COLO829 (cell line): ENCODE measurements around the gene SHANK3.

Experiments
- DNase-seq: peaks from one replicate; pipeline ENCODE4 v3.0.0; 2012; ENCODE audit warnings: low spot score

The SHANK3 gene

GRCh38 chr22:50699756-50700386, 27.2 kb downstream of the SHANK3 start:
- DNase-seq: no peak

GRCh38 chr22:50700387-50701075, 27.9 kb downstream of the SHANK3 start:
- no peak for DNase-seq

DNA sequence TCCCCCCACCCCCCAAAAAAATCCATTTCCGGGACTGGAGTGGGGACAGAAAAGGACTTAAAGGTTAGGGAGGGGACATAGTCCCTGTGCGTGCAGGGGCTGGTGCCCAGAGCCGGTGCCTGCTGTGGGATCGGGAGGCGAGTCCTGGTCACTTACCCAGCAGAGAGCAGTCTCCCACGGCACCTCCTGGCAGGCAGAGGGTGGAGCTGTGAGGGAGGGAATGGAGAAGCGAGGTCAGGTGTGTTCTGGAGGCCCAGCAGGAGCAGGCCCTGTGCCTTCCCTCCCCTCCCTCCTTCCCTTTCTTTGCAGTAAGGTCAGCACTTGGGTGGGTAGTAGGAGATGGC, 28.4 kb downstream of the SHANK3 start:
- DNase-seq: no peak

DNA sequence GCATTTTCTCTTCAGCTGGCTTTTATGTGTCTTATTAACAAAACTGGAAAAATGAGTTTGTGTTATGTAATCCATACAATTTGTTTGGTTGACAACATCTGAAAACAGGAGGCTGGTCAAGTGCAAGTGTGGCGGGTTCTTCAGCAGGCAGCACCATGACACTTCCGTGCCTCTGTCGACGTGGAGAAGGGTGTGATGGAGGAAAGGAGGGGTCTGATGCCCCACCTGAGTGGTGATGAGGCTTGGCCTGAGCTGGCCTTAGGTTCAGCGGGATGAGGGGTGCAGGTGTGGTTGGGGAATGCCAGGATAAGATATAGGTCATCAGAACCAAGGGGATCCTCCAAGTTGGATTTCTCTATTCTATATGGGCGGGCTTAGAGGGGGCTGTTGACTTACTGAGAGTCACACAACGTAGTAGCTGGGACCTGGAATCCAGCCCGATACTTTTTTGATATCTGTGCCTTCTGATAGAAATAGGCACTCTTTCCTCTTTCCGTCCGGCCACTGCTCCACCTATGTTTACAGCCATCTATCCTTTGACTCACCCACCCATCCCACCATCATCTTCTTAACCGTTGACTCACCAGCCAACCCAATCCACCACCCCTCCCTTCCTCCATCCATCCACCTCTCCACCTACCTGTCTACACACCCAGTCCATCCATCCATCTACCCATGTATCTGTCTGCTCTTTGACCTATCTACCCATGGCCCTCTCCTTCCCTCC, 29.0 kb downstream of the SHANK3 start:
- DNase-seq: no peak

- DNase-seq: no peak
Measured at GRCh38 chr22:50702261-50702671, 29.6 kb downstream of the SHANK3 start.

DNA sequence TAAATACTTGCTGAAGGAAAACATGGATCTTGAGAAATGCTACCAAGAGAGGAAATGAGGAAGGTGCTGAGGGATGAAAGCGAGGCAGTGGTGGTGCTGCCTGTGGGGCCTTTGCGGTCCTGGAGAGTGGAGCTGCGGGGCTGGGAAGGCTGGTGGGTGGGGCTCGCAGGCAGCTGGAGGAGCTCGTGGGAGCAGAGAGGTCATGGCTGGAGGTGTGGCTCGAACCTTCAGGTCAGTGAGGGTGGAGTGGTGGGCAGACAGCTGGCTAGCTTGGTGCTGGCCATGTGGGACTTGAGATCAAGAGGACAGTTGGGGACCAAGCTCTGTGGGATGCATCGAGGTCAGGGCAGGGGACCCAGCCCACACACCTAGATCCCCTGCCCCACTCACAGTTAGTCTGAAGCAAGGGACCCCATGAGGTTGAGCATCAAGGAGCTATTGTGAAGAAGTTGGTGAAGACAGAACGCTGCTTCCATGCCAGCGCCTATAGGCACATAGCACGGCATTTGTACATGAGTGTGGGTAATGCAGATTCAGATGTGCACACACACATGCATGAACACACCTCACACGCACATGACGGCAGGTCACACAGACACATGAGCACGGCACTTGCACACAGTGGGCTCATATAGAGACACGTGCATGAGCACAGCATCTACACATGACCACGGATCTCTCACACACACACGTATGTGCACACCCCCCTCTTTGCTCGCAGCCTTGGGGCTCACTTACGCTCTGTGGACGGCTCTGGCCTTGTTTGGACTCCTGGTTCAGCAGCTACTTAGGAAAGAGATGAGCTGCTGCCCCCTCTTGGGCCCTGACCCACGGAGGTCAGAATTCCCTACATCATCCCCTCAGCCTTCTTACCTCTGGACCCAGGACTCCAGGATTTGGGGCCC, 30.4 kb downstream of the SHANK3 start:
- no peak for DNase-seq

GRCh38 chr22:50703726-50704509, 31.3 kb downstream of the SHANK3 start:
- no peak for DNase-seq

DNA sequence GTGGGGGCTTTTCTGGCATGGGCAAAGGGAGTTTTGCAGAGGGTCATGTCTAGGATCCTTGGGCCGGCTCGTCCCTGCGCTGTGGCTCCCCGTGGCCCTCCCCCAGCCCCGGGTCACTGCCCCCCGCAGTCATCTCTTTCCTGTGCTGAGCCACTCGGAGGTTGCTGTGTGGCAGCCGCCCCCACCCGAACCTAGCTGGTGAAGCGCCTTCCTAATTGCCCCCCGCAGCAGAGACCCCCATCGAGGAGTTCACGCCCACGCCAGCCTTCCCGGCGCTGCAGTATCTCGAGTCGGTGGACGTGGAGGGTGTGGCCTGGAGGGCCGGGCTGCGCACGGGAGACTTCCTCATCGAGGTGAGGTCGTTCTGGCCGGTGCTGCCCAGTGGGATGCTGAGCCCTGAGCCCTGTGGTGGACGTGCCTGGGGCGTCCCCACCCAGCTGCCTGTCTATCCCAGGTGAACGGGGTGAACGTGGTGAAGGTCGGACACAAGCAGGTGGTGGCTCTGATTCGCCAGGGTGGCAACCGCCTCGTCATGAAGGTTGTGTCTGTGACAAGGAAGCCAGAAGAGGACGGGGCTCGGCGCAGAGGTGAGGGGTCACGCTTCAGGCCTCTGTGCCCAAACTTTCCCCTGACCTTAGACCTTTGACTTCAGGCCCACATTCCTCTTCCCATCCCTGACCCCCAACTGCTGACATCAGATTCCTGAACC, 32.0 kb downstream of the SHANK3 start:
- no peak for DNase-seq

DNA sequence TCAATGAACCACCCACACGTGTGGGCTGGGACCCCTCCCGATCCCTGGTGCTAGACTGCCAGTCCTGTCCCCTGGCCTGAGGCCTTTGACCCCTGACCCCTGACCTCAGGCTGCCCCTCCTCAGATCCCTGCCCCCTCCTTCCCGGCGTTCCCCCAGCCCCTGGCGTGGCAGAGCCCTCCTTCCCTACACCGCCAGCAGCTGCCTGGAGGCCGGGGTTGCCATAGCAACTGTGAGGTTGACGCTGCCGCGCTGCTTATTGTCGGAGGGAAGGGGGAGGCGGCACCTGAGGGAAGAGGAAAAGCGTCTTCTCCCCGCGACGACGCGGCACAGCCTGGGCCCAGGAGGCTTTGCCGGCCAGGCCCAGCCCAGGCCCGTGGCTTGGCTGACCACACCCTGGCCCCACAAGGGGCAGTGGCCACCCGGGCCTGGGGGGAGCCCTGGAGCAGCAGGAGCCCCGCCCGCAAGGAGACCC, 32.6 kb downstream of the SHANK3 start:
- no peak for DNase-seq

DNA sequence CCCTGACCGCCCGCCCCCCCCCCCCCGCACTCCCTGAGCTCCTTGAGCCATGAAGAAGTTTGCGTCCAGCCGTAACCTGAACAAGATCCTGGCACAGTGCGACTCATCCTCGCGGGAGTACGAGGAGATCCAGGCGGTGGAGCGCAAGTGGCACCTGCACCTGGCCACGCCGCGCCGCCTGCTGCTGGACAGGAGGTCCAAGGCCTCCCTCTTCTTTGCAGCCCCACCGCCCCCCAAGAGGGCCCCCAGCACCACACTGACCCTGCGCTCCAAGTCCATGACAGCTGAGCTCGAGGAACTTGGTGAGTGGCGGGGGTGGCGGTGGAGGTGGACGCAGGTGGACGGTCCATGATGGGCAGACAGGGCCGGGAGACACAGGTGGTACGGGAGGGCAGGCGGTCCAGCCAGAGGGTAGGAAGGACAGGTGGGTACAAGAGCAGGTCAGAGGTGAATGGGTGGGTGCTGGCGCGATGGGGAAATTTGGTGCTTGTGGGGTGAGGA, 33.3 kb downstream of the SHANK3 start:
- DNase-seq: no peak

DNA sequence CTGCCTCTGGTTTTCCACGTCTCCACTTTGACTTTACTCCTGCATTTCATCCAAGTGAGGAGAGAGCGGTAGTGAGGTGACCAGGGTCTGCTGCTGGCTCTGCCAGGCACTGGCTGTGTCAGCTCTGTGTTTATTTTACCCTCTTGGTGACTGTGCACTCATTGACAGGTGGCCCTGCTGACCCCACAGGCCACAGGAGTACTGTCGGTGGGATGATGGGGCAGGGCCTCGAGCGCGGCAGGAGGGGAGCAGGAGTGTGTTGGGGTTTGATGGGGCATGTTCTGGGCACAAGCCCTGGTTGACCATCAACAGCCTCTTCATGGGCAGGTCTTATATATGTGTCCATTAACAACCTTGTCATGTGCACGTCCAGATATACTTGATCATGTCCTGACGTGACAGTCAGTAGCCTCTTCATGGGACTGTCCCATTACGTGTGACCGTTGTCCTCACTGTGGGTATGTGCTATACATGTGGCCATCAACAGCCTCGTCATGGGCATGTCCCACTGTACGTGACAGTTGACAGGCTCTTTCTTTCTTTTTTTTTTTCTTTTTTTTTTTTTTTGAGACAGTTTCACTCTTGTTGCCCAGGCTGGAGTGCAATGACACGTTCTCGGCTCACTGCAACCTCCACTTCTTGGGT, 34.0 kb downstream of the SHANK3 start:
- no peak for DNase-seq

DNA sequence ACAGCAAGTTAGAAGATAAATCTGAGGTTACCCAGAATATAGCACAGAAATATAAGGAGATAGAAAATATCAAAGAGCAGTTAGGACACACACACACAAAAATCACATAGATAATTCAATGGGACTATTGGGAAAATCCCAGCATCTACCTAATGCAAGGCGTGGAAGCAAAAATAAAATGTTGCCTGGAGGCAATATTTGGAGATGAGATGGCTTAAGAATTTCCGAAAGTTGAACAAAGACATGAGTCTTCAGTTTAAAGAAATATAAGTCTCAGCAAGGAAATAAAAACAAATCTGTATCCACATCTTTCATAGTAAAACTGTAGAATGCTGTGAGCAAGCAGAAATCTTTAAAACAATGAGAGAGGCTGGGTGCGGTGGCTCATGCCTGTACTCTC, 35.9 kb downstream of the SHANK3 start:
- DNase-seq: peak; percentile 53

DNA sequence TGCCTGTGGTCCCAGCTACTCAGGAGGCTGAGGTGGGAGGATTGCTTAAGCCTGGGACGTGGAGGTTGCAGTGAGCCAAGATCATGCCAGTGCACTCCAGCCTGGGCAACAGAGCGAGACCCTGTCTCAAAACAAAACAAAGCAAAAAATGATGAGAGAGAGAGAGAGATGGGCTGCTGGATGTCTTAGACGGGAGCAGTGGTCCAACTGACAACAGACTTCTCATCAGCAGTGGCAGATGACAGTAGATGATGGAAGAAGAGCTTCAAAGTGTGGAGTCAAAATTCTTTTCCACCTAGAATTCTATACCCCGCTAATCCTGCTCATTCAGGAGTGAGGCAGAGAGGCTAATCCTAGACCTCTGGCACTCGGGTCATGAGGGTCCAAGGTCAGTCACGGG, 36.4 kb downstream of the SHANK3 start:
- DNase-seq: no peak

DNA sequence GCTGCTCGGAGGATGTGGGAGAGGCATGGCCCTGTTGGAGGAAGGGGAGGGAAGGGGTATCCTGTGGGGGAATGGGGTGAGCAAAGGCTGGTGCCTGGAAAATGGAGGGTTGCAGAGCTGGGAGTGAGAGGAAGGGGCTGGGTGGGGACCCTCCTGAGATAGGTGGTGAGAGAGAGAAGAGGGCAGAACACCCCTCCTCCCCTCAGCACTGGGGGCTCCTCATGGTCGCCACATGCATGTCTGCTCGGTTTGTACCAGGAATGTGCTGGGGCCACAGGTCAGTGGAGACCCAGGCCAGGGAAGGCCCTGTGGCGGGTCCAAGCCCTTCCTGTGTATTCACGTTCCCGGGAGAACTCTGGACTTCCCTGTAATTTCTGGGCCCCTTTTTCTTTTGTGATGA, 37.6 kb downstream of the SHANK3 start:
- DNase-seq: no peak

GRCh38 chr22:50710886-50711285, 38.3 kb downstream of the SHANK3 start:
- no peak for DNase-seq

DNA sequence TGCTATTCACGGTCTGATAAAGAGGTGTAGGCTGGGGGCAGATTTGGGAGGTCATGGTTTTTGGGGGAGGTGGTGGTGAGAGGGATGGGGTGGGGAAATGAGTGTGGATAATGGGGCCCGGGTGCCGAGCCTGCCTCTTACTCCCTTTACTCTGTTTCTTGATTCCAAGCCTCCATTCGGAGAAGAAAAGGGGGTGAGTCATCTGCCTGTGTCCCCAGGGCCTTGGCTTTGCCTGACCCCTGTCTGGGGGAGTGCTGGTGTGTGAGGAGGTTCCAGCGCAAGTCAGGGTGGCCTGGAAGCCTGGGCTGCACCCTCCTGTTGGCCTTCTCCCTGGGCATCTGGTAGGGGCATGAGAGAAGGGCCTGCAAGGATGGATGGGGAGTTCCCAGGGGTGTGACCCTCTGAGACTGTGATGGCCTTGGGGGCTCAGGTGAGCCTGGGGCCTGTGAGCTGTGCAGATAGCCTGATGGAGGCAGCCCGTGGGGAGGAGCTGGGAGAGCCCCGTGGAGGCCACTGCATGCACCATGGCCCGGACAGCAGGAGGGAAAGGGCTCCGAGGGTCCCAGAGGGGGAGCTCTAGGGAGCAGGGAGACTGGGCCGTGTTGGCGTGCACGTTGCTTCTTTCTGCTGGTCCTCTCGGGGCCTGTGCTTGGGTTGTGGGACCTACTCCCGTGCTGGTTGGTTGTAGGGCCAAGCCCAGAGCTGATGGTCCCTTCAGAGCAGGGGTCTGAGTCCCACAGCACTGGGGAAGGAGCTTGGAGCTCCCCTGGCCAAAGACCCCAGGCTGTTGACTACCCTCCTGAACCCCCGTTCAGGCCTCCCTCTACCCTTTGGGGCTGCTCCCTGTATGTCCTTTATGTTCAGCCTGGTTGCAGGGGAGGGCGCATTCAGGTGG, 39.1 kb downstream of the SHANK3 start:
- no peak for DNase-seq

DNA sequence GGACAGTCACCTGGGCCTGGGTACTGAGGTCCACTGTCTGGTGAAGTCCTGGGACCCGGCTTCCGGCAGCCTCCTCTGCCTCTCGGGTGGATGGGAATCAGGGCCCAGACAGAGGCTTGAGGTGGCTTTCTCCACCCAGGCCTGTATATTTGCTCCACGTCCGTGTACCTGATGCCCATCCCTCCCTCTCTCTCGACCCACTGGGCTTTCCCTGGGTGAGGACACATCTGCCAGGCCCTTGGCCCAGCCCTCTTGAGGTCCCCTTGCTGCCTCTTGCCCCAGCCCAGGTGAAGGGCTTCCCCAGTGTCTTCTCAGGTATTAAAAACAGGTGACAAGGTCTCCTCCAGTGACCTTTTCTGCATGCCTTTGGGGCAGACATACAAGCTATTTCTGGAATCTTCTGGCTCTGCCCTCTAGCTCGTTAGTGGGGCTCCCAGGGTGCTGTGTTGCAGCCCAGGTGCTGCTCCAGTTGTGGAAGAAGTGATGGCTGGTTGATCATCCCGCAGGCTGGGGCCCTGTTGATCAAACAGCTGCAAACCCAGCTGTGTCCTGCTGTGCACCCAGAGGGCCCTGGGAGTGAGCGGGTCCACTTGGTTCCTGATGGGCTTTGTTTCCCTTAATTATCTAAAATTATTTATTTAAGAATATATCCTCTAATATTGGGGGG, 39.9 kb downstream of the SHANK3 start:
- DNase-seq: no peak

GRCh38 chr22:50713008-50713385, 40.4 kb downstream of the SHANK3 start:
- no peak for DNase-seq
